Measurements from ENCODE around the gene DHRSX. TPM values are rescaled to one million over a fixed set of nuclear protein-coding genes. Genes with fewer than 3 reads are reported as not detected.
A peak's percentile ranks its signal among the peaks of the same experiment; 100 is the strongest.

The DHRSX gene
- total and polyA plus RNA-seq, 2 donors from 2014 or later = 26.4 to 30.0 TPM

- DNase-seq (peak in 4 of 5 donors; percentile 58 to 74 (median 68)), FAIRE-seq (no peak)
- Histone ChIP-seq H3K4me3 (ENCODE audit: low read length in 3 of 3) (no peak overlapping the region), H3K9me3 (ENCODE audit: control insufficient read depth in 2 of 3, insufficient read depth in 1 of 3, low read length in 3 of 3) (peaks cover 0 to 6% (median 0%) of the 10 kb centered on the region in 3 donors), H3K9ac (ENCODE audit: low read length in 3 of 3) (no peak overlapping the region), H3K27ac (ENCODE audit: low read depth in 2 of 2, low read length in 2 of 2) (no peak overlapping the region), H3K36me3 (ENCODE audit: control insufficient read depth in 2 of 3, insufficient read depth in 3 of 3, low read length in 3 of 3) (no peaks in the 10 kb centered on the region), H3K4me1 (ENCODE audit: control insufficient read depth in 2 of 3, insufficient read depth in 2 of 3, low read depth in 1 of 3, low read length in 3 of 3) (no peaks in the 10 kb centered on the region), H3K27me3 (ENCODE audit: control insufficient read depth, insufficient read depth, low read length) (no peaks in the 10 kb centered on the region)
- TF ChIP-seq CTCF (IDR thresholded peaks at IDR 0.05; ENCODE audit: borderline replicate concordance, extremely low read depth, insufficient read depth) = no peak
- intact Hi-C loops (cut with DNase I) = no loop called here
These were observed 312.4 kb downstream of the DHRSX start for GRCh38 chrX:2188330-2188792.

- DNase-seq = no peak
- FAIRE-seq = no peak
- no peak overlapping the region for H3K4me3 ChIP-seq (ENCODE audit: low read length in 3 of 3)
- no peak for TF ChIP-seq CTCF (IDR thresholded peaks at IDR 0.05; ENCODE audit: borderline replicate concordance, extremely low read depth, insufficient read depth)
- no peaks in the 10 kb centered on the region for H3K36me3 ChIP-seq (ENCODE audit: control insufficient read depth in 2 of 3, insufficient read depth in 3 of 3, low read length in 3 of 3)
- no peaks in the 10 kb centered on the region for H3K27me3 ChIP-seq (ENCODE audit: control insufficient read depth, insufficient read depth, low read length)
- H3K9ac ChIP-seq (ENCODE audit: low read length in 3 of 3) = no peak overlapping the region
- H3K4me1 ChIP-seq (ENCODE audit: control insufficient read depth in 2 of 3, insufficient read depth in 2 of 3, low read depth in 1 of 3, low read length in 3 of 3) = no peaks in the 10 kb centered on the region
- H3K9me3 ChIP-seq (ENCODE audit: control insufficient read depth in 2 of 3, insufficient read depth in 1 of 3, low read length in 3 of 3) = peaks cover 0 to 6% (median 0%) of the 10 kb centered on the region in 3 donors
- H3K27ac ChIP-seq (ENCODE audit: low read depth in 2 of 2, low read length in 2 of 2) = no peak overlapping the region
- intact Hi-C loops (cut with DNase I) = no loop called here
These were observed 313.2 kb downstream of the DHRSX start for GRCh38 chrX:2187352-2188115.

GRCh38 chrX:2185341-2186082 is 315.3 kb downstream of the DHRSX start:
- Histone ChIP-seq H3K27ac (ENCODE audit: low read depth in 2 of 2, low read length in 2 of 2) (no peak overlapping the region), H3K4me1 (ENCODE audit: control insufficient read depth in 2 of 3, insufficient read depth in 2 of 3, low read depth in 1 of 3, low read length in 3 of 3) (no peaks in the 10 kb centered on the region), H3K27me3 (ENCODE audit: control insufficient read depth, insufficient read depth, low read length) (no peaks in the 10 kb centered on the region), H3K9ac (ENCODE audit: low read length in 3 of 3) (no peak overlapping the region), H3K36me3 (ENCODE audit: control insufficient read depth in 2 of 3, insufficient read depth in 3 of 3, low read length in 3 of 3) (no peaks in the 10 kb centered on the region), H3K9me3 (ENCODE audit: control insufficient read depth in 2 of 3, insufficient read depth in 1 of 3, low read length in 3 of 3) (peaks cover 0 to 6% (median 0%) of the 10 kb centered on the region in 3 donors), H3K4me3 (ENCODE audit: low read length in 3 of 3) (no peak overlapping the region)
- FAIRE-seq (no peak), DNase-seq (no peak)
- intact Hi-C loops (cut with DNase I) = no loop called here
- no peak for TF ChIP-seq CTCF (IDR thresholded peaks at IDR 0.05; ENCODE audit: borderline replicate concordance, extremely low read depth, insufficient read depth)
